ENCODE measurements around the gene ZCCHC24. TPM values are rescaled to one million over a fixed set of nuclear protein-coding genes. Genes with fewer than 3 reads are reported as not detected.

The ZCCHC24 gene
- total RNA-seq, 4 donors from 2014 or later, result 100 to 156 (median 120) TPM

DNA sequence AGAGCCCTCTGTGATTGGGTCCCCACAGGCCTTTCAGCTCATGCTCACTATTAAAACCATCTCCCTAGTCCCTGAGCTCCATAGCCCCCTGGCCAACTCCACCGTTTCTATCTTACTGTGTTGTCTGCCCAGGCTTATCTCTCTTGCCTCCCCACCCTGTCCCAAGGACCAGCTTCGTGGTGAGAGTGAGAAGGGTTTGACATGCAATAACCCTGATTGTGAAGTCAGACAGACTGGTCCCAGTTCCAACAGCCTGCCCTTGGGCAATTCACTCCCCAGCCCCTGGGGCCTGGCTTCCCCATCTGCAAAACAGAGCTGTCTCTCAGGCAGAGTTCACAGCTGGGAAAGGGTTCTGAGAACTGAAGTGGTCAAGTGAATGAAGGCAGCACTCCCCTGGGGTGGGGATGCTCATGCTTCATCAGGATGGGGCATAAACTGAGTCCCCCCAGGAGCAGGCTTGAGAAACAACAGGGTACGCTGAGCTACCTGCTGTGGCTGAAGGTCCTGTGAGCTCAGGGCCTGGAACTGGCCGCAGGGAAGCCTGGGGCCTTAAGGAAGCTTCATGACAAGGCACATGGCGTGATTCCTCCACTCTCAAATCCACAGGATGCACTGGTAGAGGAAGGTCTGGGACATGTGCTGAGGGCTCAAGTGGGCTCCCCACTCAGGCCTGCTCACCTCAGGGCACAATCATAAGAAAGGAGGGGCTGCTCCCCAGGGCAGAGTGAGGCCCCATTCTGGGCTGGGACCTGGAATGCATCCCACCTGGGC, 100.0 kb downstream of the ZCCHC24 start:
- DNase-seq (ENCODE audit: extremely low spot score), result no peak
- peaks cover 24 to 64% (median 43%) of the 10 kb centered on the region in 4 donors for H3K4me1 ChIP-seq
- H3K4me3 ChIP-seq, result no peak overlapping the region
- intact Hi-C loops (cut with DNase I), result no loop called here
- peaks cover 10 to 15% (median 13%) of the 10 kb centered on the region in 4 donors for H3K36me3 ChIP-seq
- no peaks in the 10 kb centered on the region for H3K27me3 ChIP-seq
- H3K27ac ChIP-seq (replicated peaks in 1 of 4), result no peak overlapping the region
- WGBS, result 87% methylated on average over 5 of the region's 5 CpGs
- TF ChIP-seq, protein P1, sequence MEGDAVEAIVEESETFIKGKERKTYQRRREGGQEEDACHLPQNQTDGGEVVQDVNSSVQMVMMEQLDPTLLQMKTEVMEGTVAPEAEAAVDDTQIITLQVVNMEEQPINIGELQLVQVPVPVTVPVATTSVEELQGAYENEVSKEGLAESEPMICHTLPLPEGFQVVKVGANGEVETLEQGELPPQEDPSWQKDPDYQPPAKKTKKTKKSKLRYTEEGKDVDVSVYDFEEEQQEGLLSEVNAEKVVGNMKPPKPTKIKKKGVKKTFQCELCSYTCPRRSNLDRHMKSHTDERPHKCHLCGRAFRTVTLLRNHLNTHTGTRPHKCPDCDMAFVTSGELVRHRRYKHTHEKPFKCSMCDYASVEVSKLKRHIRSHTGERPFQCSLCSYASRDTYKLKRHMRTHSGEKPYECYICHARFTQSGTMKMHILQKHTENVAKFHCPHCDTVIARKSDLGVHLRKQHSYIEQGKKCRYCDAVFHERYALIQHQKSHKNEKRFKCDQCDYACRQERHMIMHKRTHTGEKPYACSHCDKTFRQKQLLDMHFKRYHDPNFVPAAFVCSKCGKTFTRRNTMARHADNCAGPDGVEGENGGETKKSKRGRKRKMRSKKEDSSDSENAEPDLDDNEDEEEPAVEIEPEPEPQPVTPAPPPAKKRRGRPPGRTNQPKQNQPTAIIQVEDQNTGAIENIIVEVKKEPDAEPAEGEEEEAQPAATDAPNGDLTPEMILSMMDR (IDR thresholded peaks at IDR 0.05), result no peak
- no peak for TF ChIP-seq POLR2AphosphoS5 (IDR thresholded peaks at IDR 0.05)
- no peak for TF ChIP-seq POLR2A (IDR thresholded peaks at IDR 0.05; ENCODE audit: low read depth)
- no peak for TF ChIP-seq EP300 (IDR thresholded peaks at IDR 0.05)
- H3K9me3 ChIP-seq, result no peaks in the 10 kb centered on the region

DNA sequence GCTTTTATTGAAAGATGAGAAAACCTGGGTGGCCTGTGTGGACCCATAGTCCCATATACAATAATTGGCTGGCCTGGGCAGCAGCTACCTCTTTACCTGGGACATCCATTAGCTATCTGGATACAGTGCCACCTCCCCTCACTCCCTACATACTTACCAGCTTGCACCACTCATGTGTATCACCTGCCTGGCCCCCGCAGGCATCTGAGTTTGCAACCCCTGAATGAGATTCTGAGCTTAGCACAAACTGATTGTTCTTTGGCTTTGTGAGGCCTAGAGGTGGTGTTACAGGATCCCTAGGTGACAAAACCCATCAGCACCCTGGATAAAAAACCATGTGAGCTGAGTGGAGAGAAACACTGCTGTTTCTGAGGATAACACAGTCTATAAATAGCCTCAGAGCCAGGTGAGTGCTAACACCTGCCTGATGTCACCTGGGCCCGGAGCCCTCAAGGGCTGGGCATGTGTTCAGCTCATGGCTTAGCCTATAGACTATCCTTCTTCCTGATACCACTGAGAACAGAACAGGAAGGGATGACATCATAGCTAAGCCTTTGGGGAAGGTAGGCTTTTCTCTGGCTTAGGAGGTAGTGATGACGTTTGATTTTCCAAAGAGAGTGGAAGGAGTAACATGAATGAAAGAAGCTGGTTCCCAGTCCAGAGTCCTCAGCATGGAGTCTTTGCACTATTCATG, 100.8 kb downstream of the ZCCHC24 start:
- no peak overlapping the region for H3K27ac ChIP-seq (replicated peaks in 1 of 4)
- WGBS, result 75% methylated on average over 2 of the region's 3 CpGs
- no peaks in the 10 kb centered on the region for H3K27me3 ChIP-seq
- intact Hi-C loops (cut with DNase I), result no loop called here
- TF ChIP-seq EP300 (IDR thresholded peaks at IDR 0.05), result no peak
- no peak for TF ChIP-seq POLR2AphosphoS5 (IDR thresholded peaks at IDR 0.05)
- TF ChIP-seq POLR2A (IDR thresholded peaks at IDR 0.05; ENCODE audit: low read depth), result no peak
- peaks cover 2 to 7% (median 5%) of the 10 kb centered on the region in 4 donors for H3K36me3 ChIP-seq
- H3K4me3 ChIP-seq, result no peak overlapping the region
- H3K9me3 ChIP-seq, result no peaks in the 10 kb centered on the region
- H3K4me1 ChIP-seq, result peaks cover 24 to 63% (median 40%) of the 10 kb centered on the region in 4 donors
- DNase-seq (ENCODE audit: extremely low spot score), result no peak

DNA sequence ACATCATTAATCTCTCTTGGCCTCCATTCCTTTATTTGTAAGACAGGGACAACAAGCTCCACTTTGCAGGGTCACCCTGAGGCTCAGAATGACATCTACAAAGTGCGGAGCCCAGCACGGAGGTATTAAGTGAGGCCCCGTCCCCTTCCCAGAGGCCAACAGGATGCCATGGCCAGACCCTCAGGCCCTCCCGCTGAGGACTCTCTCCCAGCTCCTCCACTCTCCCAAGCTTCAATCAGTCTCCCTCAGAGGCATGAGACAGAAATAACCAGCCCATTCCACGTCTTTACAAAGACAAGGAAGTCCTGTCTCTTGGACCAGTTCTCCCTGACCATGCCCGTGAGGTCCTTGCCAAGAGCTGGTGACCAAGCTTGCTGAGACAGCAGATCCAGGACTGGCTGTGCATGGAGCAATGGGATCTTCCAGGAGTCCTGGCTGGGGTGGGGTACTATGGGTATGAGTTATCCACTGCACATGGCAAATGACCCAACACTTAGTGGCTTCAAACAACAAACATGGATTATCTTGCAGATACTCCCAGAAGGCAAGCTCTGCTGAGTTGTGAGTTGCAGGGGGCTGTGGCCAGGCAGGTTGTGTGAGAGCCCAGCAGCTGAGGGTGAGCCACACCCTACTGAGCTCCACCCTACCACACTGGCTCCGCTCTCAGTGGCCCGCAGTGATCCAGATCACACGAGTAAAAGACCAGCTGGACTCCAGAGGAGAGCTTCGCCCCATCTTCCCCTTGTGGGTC, 102.4 kb downstream of the ZCCHC24 start:
- Histone ChIP-seq H3K9me3 (no peaks in the 10 kb centered on the region), H3K36me3 (no peaks in the 10 kb centered on the region), H3K4me1 (peaks cover 11 to 46% (median 24%) of the 10 kb centered on the region in 4 donors), H3K27ac (replicated peaks in 1 of 4) (no peak overlapping the region), H3K4me3 (no peak overlapping the region), H3K27me3 (no peaks in the 10 kb centered on the region)
- intact Hi-C loops (cut with DNase I), result no loop called here
- DNase-seq (ENCODE audit: extremely low spot score), result no peak
- TF ChIP-seq POLR2A (IDR thresholded peaks at IDR 0.05; ENCODE audit: low read depth) (no peak), EP300 (IDR thresholded peaks at IDR 0.05) (no peak), POLR2AphosphoS5 (IDR thresholded peaks at IDR 0.05) (no peak)
- TF ChIP-seq, protein P1 (IDR thresholded peaks at IDR 0.05), result no peak
- 82% methylated on average over 3 of the region's 10 CpGs for WGBS

DNA sequence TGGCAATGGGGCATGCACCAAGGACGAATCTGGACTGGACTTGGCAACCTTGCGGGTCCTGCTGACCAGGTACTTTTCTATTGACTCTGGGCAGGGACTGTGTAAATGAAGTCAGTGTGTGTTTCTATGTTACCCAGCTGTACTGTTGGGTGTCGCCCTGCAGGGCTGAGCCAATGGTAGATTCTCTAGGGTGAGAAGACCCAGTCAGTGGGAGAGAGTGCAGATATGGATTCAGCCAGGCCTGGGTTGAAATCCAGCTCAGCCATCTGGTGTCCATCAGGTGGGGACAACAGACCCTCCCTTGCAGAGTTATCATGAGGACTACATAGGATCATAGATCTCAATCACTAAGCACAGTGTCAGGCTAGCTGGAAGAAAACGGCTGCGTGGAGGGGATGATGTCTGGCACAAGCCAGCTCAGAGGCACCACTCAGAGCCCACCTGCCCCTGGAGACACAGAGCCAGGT, 103.1 kb downstream of the ZCCHC24 start:
- H3K9me3 ChIP-seq, result no peaks in the 10 kb centered on the region
- no peaks in the 10 kb centered on the region for H3K36me3 ChIP-seq
- H3K4me3 ChIP-seq, result no peak overlapping the region
- no peak overlapping the region for H3K27ac ChIP-seq (replicated peaks in 1 of 4)
- no peak for TF ChIP-seq EP300 (IDR thresholded peaks at IDR 0.05)
- H3K4me1 ChIP-seq, result peaks cover 9 to 41% (median 19%) of the 10 kb centered on the region in 4 donors
- 83% methylated on average over 5 of the region's 5 CpGs for WGBS
- intact Hi-C loops (cut with DNase I), result no loop called here
- no peak for DNase-seq (ENCODE audit: extremely low spot score)
- no peaks in the 10 kb centered on the region for H3K27me3 ChIP-seq

DNA sequence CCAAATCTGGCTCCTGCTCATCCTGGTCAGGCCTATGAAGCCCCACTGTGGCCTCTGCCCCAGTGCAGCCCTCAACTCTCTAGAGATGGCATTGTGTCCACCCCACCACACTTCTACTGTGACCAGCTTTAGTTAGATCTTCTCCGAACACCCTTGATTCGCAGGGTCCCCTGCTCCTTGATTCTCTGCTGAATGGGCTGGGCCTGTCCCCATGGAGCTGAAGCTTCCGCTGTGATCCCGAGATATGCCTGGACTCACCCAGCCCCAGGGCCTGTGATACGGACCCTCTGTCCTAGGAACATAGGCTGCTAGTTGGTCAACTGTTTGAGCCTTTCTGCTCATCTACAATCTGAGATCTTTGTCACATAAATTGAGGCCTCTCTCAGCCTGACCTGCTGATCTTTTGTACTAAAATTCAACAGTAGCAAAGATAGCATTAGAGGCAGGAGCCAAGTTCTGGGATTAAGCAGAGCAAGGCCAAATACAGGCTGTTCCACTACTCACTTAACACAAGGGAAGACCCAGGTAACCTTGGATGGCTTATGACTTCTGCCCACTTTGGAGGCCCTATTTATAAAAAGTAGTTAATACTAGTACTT, 104.7 kb downstream of the ZCCHC24 start:
- Histone ChIP-seq H3K4me1 (peaks cover 4 to 47% (median 16%) of the 10 kb centered on the region in 4 donors), H3K4me3 (no peak overlapping the region), H3K36me3 (no peaks in the 10 kb centered on the region), H3K27me3 (no peaks in the 10 kb centered on the region), H3K9me3 (no peaks in the 10 kb centered on the region), H3K27ac (replicated peaks in 1 of 4) (peak overlapping the region in 1 of 4 donors; percentile 48)
- TF ChIP-seq, protein P1 (IDR thresholded peaks at IDR 0.05), result no peak
- TF ChIP-seq EP300 (IDR thresholded peaks at IDR 0.05), result no peak
- no peak for TF ChIP-seq POLR2A (IDR thresholded peaks at IDR 0.05; ENCODE audit: low read depth)
- no peak for TF ChIP-seq POLR2AphosphoS5 (IDR thresholded peaks at IDR 0.05)
- intact Hi-C loops (cut with DNase I), result no loop called here
- 100% methylated on average over 5 of the region's 5 CpGs for WGBS
- DNase-seq (ENCODE audit: extremely low spot score), result no peak

Data from esophagus muscularis mucosa (tissue), 4 donors.